ENCODE measurements around the gene BPI.

BPI gene

GRCh38 chr20:38272398-38272797, 31.6 kb upstream of the BPI start:
- DNase-seq (ENCODE audit: low read depth) = no peak
- no peak for TF ChIP-seq POLR2A (IDR thresholded peaks at IDR 0.05; ENCODE audit: extremely low read depth, insufficient read length)
- no peak for TF ChIP-seq CTCF (IDR thresholded peaks at IDR 0.05; ENCODE audit: low read depth, low read length)
- TF ChIP-seq MYC (IDR thresholded peaks at IDR 0.05; ENCODE audit: low read depth, low read length) = no peak
- TF ChIP-seq MAX (IDR thresholded peaks at IDR 0.05; ENCODE audit: low read depth, low read length) = no peak
- H3K4me3 ChIP-seq (ENCODE audit: low read depth, low read length) = no peak overlapping the region

- H3K4me3 ChIP-seq (ENCODE audit: low read depth, low read length) = no peak overlapping the region
- TF ChIP-seq POLR2A (IDR thresholded peaks at IDR 0.05; ENCODE audit: extremely low read depth, insufficient read length) = no peak
- no peak for DNase-seq (ENCODE audit: low read depth)
Observed at GRCh38 chr20:38272961-38273360, 31.0 kb upstream of the BPI start.

GRCh38 chr20:38275815-38276550, 28.0 kb upstream of the BPI start:
- H3K4me3 ChIP-seq (ENCODE audit: low read depth, low read length) = no peak overlapping the region
- peak; percentile 84 for DNase-seq (ENCODE audit: low read depth)
- no peak for TF ChIP-seq CTCF (IDR thresholded peaks at IDR 0.05; ENCODE audit: low read depth, low read length)
- no peak for TF ChIP-seq POLR2A (IDR thresholded peaks at IDR 0.05; ENCODE audit: extremely low read depth, insufficient read length)
- TF ChIP-seq MYC (IDR thresholded peaks at IDR 0.05; ENCODE audit: low read depth, low read length) = no peak
- TF ChIP-seq MAX (IDR thresholded peaks at IDR 0.05; ENCODE audit: low read depth, low read length) = no peak

GRCh38 chr20:38277285-38277684, 26.7 kb upstream of the BPI start:
- DNase-seq (ENCODE audit: low read depth) = no peak
- no peak for TF ChIP-seq MAX (IDR thresholded peaks at IDR 0.05; ENCODE audit: low read depth, low read length)
- TF ChIP-seq CTCF (IDR thresholded peaks at IDR 0.05; ENCODE audit: low read depth, low read length) = no peak
- no peak for TF ChIP-seq POLR2A (IDR thresholded peaks at IDR 0.05; ENCODE audit: extremely low read depth, insufficient read length)
- TF ChIP-seq MYC (IDR thresholded peaks at IDR 0.05; ENCODE audit: low read depth, low read length) = no peak

GRCh38 chr20:38277691-38278090, 26.3 kb upstream of the BPI start:
- H3K4me3 ChIP-seq (ENCODE audit: low read depth, low read length) = no peak overlapping the region
- no peak for DNase-seq (ENCODE audit: low read depth)
- TF ChIP-seq MAX (IDR thresholded peaks at IDR 0.05; ENCODE audit: low read depth, low read length) (no peak), CTCF (IDR thresholded peaks at IDR 0.05; ENCODE audit: low read depth, low read length) (no peak), MYC (IDR thresholded peaks at IDR 0.05; ENCODE audit: low read depth, low read length) (no peak), POLR2A (IDR thresholded peaks at IDR 0.05; ENCODE audit: extremely low read depth, insufficient read length) (no peak)

More at GRCh38 chr20:38277285-38277684, 26.7 kb upstream of the BPI start:
- no peak overlapping the region for H3K4me3 ChIP-seq (ENCODE audit: low read depth, low read length)

GRCh38 chr20:38278131-38278530, 25.8 kb upstream of the BPI start:
- no peak for TF ChIP-seq MAX (IDR thresholded peaks at IDR 0.05; ENCODE audit: low read depth, low read length)
- no peak for TF ChIP-seq CTCF (IDR thresholded peaks at IDR 0.05; ENCODE audit: low read depth, low read length)
- no peak for TF ChIP-seq POLR2A (IDR thresholded peaks at IDR 0.05; ENCODE audit: extremely low read depth, insufficient read length)
- TF ChIP-seq MYC (IDR thresholded peaks at IDR 0.05; ENCODE audit: low read depth, low read length) = no peak
- DNase-seq (ENCODE audit: low read depth) = no peak
- H3K4me3 ChIP-seq (ENCODE audit: low read depth, low read length) = no peak overlapping the region
